ENCODE results near the gene RAB11FIP4.

The RAB11FIP4 gene

DNA sequence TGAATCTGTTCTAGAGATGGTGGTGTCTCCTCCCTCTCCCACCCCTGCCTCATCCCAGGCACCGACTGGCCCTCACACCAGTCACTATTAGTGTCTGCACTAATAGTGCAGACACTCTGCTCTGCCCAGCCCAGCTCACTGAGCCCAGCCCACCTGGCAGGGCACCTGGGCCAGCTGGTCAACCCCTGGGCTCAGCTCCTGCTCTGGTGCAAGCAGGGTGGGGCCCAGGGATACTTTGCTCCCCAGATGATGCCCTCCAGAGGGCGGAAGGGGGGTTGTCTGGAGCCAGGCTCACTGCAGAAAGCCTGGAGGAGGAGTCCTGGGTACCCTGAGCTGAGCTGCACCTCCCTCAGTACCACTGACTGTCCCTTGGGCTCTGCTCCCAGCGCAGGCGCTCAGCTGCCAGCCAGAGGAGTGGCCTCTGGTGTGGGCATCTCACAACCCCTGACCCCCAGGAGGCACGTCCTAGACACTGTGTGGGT lies 14.5 kb downstream of the RAB11FIP4 start:
- DNase-seq (ENCODE audit: low read depth in 2 of 2): no peak

DNA sequence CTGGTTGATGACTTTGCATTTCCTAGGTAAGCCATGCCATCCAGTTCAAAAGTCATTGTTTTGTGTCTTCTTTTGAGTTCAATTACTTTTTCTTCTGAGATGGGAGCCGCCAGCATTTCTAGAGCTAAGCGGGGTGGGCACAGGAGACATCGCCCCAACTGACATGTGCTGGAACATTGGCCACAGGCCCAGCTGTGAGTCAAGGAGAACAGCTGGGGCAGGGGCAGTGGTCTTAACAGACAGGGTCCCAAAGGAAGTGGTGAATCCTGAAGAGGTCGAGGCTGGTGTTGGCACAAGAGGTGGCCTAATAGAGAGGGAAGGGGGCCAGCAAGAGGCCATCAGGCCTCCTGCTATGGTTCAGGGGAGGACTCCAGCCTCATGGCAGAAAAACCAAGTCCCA lies 17.1 kb downstream of the RAB11FIP4 start:
- no peak for DNase-seq (ENCODE audit: low read depth in 2 of 2)

DNA sequence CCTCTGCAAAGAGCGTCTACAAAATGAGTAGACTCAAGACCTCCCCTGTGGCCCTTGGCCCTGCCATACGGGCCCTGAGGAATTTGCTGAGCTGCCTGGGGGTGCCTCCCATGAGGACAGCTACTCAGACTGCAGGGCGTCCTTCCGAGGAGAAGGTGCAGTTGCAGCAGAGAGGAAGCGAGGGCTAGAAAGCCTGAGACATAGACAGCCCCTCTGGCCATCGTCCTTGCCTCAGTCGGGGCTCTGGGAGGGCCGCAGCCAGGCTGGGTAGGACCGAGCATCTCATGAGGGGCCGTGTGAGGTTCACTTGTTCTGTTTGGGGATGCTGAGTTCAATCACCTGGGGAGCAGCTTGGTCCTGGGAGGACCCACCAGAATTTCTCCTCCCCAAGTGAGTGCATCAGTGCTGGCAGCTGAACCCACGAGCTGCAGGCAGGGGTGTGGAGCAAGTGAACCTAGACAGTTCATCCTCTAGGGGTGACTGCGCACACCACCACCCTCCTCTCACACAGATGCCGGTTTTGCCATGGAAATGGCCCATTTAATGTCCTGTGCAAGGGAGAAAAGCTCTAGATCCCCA lies 20.3 kb downstream of the RAB11FIP4 start:
- DNase-seq (ENCODE audit: low read depth in 2 of 2): no peak

DNA sequence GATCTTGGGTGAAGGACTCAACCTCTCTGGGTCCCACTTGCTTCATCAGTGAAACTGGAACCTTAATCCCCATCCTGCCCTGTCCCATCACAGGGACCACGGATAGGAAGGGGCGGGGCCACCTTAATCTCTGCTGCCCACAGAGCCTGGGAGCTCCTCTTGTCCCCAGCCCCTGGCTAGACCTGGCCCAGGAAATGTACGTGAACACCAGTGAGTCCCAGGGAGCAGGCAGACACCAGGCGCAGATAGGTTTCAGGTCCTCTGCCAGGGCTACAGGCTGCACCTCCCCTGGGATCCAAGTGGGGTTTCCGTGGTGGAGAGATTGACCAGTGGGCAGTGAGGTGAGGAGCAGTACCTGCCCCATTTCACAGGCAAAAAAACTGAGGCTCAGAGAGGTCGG lies 21.0 kb downstream of the RAB11FIP4 start:
- DNase-seq (ENCODE audit: low read depth in 2 of 2): no peak

DNA sequence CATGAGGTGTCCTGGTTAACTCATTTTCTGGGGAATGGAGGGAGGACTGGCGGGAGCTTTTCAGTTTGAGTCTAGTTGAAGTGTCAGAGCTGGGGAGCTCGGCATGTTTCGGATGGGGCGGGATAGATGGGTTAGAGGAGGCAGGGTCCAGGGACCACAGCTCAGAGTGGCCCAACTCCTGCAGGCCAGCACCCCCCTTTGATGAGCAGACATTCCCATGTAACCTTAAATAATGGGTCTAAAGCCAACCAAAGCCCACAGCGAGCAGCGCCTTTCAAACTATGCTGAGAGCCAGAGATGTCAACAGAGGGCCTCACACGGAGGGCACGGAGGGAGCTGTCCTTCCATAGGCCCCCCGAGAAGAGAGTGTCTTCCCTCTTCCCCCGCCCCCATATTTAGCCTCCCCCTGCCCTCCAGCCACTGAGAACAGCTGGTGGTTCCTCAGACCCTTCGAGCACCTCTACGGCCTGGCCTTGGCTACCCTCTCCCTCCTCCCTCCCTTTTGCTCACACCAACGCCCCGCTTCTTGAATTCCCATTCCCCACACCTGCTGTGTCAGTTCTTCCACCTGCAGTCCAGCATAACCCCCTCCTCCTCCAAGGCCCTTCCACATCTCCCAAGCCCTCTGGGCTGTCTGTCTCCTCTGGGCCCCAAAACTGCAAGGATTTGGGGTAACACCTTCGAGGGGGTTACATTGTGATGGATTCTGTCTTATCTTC lies 21.8 kb downstream of the RAB11FIP4 start:
- DNase-seq (ENCODE audit: low read depth in 2 of 2): no peak

DNA sequence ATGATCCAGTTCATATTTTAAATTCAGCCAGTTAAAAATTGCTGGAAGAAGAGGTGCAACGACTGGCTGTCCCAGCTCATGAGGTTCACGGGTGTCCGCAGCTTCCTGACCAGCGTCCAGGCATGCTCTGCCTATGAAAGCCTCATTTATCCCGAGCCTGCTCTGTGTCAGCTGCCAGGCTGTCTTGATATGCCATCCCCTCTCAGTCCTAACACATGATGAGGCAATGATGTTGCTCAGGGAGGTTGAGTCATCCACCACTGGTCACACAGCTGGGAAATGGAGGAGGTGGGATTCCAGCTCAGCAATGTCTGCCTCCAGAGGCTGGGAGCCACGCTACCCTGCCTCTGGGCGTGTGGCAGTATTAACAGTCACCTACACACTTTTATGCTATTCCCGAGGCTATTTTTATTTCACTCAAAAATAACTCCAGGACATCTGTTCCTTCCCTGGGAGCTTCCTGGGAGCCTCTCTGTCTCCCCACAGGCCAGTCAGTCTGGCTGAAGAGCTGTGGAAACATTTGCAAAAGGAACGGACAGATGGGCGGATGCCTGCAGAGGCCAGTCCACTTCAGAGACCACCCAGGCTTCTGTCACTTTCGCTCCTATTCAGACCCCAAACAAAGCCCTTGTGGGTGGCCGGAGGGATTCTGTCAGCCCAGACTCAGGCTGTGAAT lies 22.5 kb downstream of the RAB11FIP4 start:
- DNase-seq (ENCODE audit: low read depth in 2 of 2): no peak

DNA sequence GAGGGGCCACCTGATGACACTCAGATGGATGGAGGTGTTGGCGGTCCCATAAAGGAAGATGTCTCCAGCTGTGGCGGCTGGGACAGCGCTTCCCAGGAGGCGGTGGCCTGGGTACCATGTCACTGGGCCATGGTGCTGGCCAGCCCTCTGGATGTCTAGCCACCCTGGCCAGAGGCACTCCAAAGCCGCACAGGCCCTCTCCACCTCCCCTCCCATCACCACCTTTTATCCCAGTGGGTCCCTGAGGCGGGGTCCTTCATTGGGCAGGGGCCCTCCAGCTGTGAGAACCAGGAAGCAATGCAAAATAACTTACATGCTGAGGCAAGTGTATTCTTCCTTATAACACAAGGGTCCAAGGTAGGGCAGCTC lies 23.1 kb downstream of the RAB11FIP4 start:
- DNase-seq (ENCODE audit: low read depth in 2 of 2): no peak

DNA sequence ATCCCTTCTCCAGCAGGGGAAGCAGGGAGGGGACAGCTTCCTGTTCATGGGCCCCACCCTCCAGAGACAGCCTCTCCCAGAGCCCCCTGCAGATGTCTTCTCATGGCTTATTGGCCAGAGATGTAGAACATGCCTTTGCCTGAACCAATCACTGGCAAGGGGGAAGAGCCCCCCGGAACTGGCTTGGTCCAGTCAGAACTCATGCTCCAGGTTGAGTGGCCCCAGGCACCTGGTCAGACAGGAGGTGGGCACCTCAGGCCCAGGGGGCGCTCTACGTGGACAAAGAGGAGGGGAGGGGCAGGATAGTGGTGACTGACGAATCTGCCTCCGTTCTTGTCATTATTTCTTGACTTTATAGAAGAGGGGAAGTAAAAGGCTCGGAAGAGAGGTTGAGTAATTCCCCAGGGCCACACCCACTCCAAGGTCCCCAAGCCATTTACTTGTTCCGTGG lies 23.6 kb downstream of the RAB11FIP4 start:
- no peak for DNase-seq (ENCODE audit: low read depth in 2 of 2)

DNA sequence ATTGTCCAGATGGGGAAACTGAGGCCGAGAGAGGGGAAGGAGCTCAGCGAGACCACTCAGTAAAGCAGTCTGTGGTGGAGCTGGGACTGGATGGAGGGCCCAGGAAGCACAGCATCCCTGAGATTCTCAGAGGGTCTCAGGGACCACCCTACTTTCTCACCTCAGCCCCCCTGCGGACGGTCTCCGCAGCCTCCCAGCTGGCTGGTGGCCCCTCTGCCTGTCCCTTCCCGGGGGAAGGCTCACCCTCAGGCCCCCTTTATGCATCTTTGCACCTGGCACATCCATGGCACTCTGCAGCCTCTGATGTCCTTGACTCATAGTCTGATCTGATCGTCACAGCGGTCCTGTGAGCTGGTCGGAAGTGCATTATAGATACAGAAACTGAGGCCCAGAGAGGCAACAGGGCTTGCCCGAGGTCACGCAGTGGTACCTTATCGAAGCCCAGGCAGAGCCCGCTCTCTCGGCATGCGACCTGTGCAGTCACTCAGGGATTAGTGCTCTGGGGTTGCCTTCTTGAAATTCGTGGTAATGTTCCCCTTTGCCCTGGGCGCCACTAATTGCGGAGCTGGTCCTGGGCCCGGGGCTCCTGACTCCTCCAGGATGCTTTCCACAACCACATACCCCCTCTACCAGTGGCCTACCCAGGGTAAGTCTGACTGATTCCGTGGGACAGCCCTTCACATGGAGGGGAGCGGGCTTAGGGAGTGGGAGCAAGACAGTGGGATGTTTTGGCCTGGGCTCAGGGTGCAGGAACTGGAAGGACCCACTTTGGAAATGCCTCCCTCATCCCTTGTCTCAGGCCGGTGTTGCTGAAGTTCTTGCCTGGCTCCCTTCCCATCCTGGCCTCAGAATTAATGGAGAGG lies 24.4 kb downstream of the RAB11FIP4 start:
- no peak for DNase-seq (ENCODE audit: low read depth in 2 of 2)

DNA sequence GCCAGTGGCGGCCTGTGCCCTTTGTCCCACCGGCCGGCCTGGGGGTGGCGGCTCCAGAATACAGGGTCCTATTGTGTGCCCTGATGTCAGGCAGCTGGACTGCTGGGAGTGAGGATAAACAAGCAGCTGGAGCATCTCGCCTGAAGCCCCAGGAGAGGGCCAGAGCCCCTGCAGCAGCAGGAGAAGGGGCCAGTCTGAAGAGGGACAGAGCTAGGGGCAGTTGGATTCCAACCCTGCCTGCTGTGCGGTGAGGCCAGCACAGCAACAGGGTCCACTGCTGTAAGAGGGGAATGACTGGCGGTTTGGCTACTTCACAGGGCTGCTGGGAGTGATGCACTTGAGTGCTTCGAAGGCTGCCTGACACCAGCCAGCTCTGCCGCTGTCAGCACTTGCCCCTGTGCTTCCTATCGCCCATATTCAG lies 25.0 kb downstream of the RAB11FIP4 start:
- no peak for DNase-seq (ENCODE audit: low read depth in 2 of 2)

DNA sequence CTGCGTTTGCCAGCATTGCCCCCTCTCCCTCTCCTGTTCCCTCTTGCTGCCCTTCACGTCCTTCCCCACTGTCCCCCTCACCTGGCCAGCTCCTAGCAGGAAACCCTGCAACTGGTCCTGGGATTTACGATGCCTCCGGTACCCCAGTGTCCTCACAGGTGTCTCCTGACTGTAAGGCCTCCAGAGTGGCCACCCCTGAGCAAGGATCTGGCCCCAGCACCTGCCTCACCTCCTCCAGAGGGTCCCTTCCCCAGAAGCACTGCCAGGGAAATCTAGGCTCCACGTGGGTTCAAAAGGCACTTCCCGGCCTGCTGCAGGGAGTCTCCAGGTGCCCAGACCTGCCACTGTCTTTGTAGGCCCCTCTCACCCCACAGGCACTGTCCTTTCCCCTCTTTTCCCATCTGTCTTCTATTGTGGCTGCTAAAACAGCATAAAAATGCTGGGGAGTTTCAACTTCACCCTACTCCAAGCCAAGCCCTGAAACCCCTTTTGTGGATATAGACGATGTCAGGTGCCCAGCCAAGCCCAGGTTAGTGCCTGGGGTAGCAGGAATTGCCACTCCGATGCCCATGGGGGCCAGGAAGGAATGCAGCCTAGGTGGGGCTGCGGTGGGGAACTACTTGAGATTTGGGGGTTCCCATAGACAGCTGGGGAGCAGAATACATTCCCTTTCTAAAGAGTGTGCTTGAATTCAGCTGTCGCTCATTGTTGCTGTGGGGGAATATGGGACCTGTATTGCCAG lies 25.7 kb downstream of the RAB11FIP4 start:
- no peak for DNase-seq (ENCODE audit: low read depth in 2 of 2)

DNA sequence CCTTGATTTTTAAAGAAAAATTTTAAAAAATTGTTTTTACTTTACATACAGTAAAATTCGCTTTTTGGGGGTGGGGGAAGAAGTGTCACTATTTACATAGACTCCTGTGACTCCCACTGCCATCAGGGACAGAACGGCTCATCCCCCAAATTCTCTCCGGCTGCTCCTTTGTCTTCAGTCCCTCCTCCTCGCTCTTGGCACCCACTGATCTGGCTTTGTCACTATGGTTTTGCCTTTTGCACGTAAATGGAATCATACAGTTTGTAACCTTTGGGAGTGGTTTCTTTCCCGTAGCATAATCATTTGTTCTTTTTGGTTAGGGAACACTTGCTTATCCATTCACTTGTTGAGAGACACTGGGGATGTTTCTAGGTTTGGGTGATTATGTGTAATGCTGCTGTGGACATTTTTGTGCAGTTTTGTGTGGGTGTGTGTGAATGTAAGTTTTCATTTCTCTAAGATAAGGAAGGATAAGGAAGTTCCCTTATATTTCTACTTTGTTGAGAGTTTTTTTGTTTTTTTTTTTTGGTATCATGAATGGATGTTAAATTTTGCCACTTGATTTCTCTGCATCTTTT lies 27.4 kb downstream of the RAB11FIP4 start:
- DNase-seq (ENCODE audit: low read depth in 2 of 2): no peak

DNA sequence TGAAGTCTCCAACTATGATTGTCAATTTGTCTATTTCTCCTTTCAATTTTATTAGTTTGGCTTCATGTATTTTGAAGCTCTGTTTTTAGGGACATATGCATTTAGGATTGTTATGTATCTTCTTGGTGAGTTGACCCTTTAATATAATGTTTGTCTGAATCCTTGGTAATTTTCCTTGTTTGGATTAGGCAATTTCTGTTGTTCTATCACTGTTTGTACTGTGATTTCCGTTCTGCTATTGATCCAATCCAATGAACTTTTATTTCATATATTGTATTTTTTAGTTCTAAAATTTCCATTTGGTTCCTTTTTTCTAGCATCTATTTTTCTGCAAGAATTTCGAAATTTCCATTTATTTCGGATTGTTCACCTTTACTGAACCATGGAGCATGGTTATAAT lies 31.0 kb downstream of the RAB11FIP4 start:
- no peak for DNase-seq (ENCODE audit: low read depth in 2 of 2)

DNA sequence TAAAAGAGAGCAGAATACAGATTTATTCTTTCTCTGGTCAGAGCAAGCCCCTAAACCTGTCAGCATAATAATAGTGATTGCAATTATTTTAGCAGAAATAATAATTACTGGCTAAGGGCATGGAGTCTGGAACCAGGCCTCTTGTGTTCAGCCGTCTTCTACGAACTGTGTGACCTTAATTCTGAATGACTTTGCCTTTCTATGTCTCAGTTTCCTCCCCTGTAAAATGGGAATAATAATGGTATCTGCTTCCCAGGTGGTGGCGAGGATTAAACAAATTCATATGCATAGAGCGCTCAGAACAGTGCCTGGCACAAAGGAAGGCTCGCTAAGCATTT lies 33.4 kb downstream of the RAB11FIP4 start:
- DNase-seq (ENCODE audit: low read depth in 2 of 2): no peak

DNA sequence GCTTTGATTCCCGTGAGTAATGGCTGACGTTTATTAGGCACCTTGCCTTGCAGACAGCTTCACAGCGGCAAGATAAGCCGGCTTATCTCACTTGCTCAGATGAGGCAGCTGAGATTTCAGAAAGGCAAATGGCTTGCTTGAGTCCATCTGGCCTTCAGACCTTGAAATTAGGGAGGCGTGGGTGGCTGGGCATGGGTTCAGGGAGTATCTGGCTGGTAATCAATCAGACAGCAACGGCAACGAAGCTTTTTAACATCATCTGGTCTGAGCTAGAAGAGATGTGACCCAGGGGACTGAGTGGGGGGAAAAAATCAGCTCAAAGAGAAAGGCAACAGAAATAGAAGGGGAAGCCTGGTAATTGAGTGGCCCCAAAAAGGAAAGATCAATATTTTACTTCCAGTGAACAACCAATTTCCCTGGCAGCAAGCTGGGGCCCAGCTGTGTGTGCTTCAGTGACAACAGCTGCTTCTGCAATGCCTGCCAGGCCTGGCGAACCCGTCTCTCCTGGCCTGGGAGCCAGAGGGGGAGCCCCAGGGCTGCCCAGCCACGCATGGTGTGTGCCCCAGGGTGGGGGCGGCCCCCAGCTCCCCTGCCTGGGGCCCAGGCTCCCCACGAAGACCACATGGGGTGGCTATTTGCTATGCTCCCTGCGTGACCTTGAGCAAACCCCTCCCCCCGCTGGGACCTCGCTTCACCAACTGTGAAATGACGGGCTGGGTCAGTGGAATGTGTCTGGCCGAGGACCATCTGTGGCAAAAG lies 34.0 kb downstream of the RAB11FIP4 start:
- no peak for DNase-seq (ENCODE audit: low read depth in 2 of 2)

DNA sequence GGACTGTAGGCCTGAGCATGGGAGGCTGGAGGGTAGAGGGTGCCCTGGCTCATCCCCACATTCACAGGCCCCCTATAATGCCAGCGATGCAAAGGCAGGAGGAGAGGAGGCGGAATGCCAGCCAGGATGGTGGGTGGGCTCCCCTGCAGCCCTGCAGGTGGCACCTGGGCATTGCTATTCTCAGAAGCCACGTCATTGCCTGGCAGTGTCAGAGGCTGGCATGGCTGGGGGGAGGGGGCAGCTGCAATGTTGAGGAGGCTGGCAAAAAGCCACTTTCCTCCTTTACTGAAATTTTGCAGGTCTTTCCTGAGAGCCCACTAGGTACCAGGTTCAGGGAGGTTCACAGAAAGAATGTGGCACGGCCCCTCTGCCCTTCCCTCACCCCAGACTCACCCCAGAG lies 36.2 kb downstream of the RAB11FIP4 start:
- no peak for DNase-seq (ENCODE audit: low read depth in 2 of 2)

DNA sequence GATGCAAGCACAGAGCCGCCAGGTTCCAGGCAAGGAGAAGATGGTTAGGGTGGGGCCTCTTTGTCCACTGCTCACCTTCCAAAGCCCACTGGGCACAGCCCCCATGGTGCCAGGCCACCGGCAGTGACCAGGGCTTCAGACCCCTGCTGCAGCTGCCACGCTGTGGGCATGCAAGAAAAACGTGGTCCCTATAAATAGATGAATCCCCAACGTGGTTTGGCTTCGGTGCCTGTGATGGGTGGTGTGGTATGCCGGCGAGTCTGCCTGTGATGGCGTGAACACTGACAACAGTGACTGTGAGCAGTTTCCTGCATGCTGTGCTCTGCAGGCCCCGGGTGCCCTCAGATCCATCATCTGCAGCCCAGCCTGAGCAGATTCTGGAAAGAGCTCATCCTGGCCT lies 36.6 kb downstream of the RAB11FIP4 start:
- DNase-seq (ENCODE audit: low read depth in 2 of 2): no peak

DNA sequence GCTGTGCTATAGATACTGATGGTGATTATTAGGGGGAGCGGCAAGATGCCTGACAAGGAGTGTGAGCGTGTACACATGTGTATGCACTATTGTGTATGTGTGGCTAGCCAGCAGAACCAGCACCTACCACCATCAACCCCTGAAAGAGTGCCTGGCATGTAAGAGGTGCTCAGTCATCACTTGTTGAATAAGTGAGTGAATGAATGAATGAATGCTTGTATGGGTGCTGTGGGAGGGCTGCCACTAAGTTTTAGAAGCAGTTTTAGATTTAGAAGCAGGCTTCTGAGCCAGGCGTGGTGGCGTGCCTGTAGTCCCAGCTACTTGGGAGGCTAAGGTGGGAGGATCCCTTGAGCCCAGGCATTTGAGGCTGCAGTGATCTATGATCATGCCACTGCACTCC lies 37.0 kb downstream of the RAB11FIP4 start:
- no peak for DNase-seq (ENCODE audit: low read depth in 2 of 2)

DNA sequence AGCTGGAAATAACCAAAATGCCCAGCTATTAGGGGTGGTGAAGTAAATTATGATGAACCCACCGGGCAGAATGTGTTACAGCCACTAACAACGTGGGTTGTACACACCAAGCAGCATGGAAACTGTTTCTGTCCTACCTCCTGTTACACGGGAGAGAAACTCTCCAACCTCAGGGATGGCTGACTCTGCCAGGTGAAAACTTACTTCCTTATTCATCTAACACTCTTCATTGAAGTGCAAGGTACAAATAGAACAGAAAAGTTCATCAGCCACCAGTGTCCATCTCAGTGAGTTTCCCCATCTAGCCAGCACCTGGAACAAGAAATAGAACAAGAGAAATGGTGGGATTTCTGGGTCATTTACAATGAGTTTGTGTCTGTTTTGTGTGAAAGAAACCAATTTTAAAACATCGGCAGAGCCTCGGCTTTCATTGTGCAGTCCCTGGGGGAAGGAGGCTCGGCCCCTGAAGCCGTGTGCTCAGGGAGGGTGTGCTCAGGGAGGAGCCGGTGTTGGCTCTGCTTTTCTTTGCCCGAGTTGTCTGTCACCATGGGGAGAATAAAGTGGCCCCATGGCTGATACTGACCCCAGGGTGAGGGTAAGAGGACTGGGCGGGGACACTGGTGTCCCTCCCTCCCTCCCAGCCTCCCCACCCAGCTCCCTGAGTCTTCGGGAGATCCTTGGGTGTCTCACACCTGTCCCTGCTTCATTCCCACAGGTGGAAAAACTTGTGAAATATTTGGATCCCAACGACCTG lies 39.8 kb downstream of the RAB11FIP4 start:
- no peak for DNase-seq (ENCODE audit: low read depth in 2 of 2)
